Measurements from ENCODE around the gene ANKS1B. TPM values are rescaled to one million over a fixed set of nuclear protein-coding genes. Genes with fewer than 3 reads are reported as not detected.

Gene ANKS1B
- total and polyA plus RNA-seq, 10 of the 15 experiments (the other 5 are each of a cell fraction or from before 2014, with no cell fraction given): 0.16 to 1.3 (median 0.82) TPM; not detected in 7

DNA sequence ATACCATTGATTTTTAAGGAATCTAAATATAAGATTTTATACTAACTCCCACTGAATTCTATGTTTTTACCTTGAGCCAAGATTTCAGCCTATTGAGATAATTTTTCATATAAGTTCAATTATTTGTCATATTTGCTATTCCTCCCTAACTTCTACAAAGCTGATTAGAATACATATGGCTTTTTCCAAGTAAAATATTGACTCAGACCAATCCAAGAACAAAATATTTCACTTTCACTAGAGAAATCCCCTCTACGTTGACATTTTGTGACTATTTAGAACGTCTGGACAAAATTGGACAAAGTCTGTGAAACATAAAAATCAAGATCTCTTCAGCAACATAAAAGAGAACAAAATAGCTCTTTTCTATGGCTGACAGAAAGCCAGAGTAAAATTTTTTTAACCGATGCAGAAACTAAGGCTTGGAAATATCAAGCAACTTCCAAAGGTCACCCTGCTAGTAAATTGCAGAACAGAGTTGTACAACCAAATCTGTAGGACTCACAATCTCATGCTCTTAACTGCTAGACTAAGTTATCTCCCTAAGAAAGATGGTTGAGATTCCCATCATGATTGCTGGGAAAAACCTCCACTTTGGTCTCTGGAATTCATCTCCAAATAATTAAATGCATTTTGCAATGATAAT is 219.1 kb downstream of the ANKS1B start:
- 3% methylated on average over 3 of the region's 3 CpGs for WGBS (ENCODE audit: insufficient coverage, insufficient replicate concordance, low lambda C conversion rate, missing lambda C conversion rate)
- Histone ChIP-seq H3K79me2 (ENCODE audit: control insufficient read depth, insufficient read depth, low read length) (no peaks in the 10 kb centered on the region), H3K9me3 (replicated peaks; ENCODE audit: control insufficient read depth, insufficient read depth, low read length) (no peaks in the 10 kb centered on the region), H3K4me1 (ENCODE audit: control insufficient read depth, insufficient read depth, low read length) (no peaks in the 10 kb centered on the region), H3K27me3 (replicated peaks in 1 of 2; ENCODE audit: control insufficient read depth in 2 of 2, insufficient read depth in 2 of 2, low read length in 1 of 2) (no peaks in the 10 kb centered on the region), H3K27ac (ENCODE audit: control insufficient read depth, insufficient read depth) (no peak overlapping the region), H3K9ac (ENCODE audit: control insufficient read depth, insufficient read depth, low read length) (no peak overlapping the region), H2AFZ (ENCODE audit: control insufficient read depth, low read depth, low read length) (no peak overlapping the region), H3K36me3 (ENCODE audit: control insufficient read depth in 2 of 2, insufficient read depth in 2 of 2, low read length in 1 of 2) (no peaks in the 10 kb centered on the region), H3K4me3 (no peak overlapping the region), H4K20me1 (ENCODE audit: control insufficient read depth, insufficient read depth) (no peaks in the 10 kb centered on the region), H3K4me2 (ENCODE audit: control insufficient read depth, insufficient read depth) (no peak overlapping the region)
- BruUV-seq (replicated peaks): no TSS peak
- in situ Hi-C loops (cut with MboI): loop anchor here (5.0 kb wide), 1 partner anchor 723 kb away; no protein-coding TSS in a partner anchor
- ATAC-seq (no peak), DNase-seq (ENCODE audit: low read depth, low spot score) (no peak), FAIRE-seq (no peak)
- ChIA-PET POLR2A (no interaction called here), SMC1A (ENCODE audit: uncharacterized antibody, unreplicated experiment) (no interaction called here), CTCF (interaction anchor here (0.9 to 1.3 kb wide), 4 partner anchors 375 to 720 kb away, joined by 3 read pairs; no protein-coding TSS in a partner anchor), RAD21 (ENCODE audit: unreplicated experiment) (no interaction called here)
- TF ChIP-seq CHD4 (IDR thresholded peaks at IDR 0.05): no peak
- no peak for TF ChIP-seq RAD51 (IDR thresholded peaks at IDR 0.05)
- no peak for TF ChIP-seq ZZZ3 (IDR thresholded peaks at IDR 0.05; ENCODE audit: control insufficient read depth, insufficient read length, low read depth)
- no peak for TF ChIP-seq MTA3 (IDR thresholded peaks at IDR 0.05; ENCODE audit: borderline replicate concordance, low read length)
- TF ChIP-seq JUND (IDR thresholded peaks at IDR 0.05; ENCODE audit: low read depth, low read length): no peak
- no peak for TF ChIP-seq EED (IDR thresholded peaks at IDR 0.05; ENCODE audit: low read depth)
- TF ChIP-seq CHD1 (IDR thresholded peaks at IDR 0.05; ENCODE audit: low read depth, low read length): no peak
- TF ChIP-seq CBX5 (IDR thresholded peaks at IDR 0.05; ENCODE audit: low read depth): no peak
- TF ChIP-seq PAX5 (IDR thresholded peaks at IDR 0.05; ENCODE audit: borderline replicate concordance, low read depth, low read length): no peak
- no peak for TF ChIP-seq RCOR1 (conservative IDR thresholded peaks at IDR 0.05; ENCODE audit: low read depth, low read length)
- no peak for TF ChIP-seq KDM1A (IDR thresholded peaks at IDR 0.05; ENCODE audit: borderline replicate concordance)
- no peak for TF ChIP-seq NFXL1 (IDR thresholded peaks at IDR 0.05; ENCODE audit: borderline replicate concordance)
- TF ChIP-seq, protein P1, sequence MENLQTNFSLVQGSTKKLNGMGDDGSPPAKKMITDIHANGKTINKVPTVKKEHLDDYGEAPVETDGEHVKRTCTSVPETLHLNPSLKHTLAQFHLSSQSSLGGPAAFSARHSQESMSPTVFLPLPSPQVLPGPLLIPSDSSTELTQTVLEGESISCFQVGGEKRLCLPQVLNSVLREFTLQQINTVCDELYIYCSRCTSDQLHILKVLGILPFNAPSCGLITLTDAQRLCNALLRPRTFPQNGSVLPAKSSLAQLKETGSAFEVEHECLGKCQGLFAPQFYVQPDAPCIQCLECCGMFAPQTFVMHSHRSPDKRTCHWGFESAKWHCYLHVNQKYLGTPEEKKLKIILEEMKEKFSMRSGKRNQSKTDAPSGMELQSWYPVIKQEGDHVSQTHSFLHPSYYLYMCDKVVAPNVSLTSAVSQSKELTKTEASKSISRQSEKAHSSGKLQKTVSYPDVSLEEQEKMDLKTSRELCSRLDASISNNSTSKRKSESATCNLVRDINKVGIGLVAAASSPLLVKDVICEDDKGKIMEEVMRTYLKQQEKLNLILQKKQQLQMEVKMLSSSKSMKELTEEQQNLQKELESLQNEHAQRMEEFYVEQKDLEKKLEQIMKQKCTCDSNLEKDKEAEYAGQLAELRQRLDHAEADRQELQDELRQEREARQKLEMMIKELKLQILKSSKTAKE (IDR thresholded peaks at IDR 0.05; ENCODE audit: low read depth, poor library complexity, severe bottlenecking): no peak
- TF ChIP-seq ZNF622 (IDR thresholded peaks at IDR 0.05): no peak
- no peak for TF ChIP-seq RUNX3 (IDR thresholded peaks at IDR 0.05; ENCODE audit: low read length)
- intact Hi-C loops (cut with micrococcal nuclease; ENCODE audit: unreplicated experiment): no loop called here
